Measurements from ENCODE around the gene TM7SF3.

TM7SF3 gene

GRCh38 chr12:26940516-26941214, 73.5 kb downstream of the TM7SF3 start:
- no peaks in the 10 kb centered on the region for H3K27me3 ChIP-seq
- peak overlapping the region in 1 of 2 donors; percentile 97 for H3K27ac ChIP-seq
- no peak for TF ChIP-seq CTCF (IDR thresholded peaks at IDR 0.05)
- intact Hi-C loops (cut with DNase I; ENCODE audit: low total_unique reads) = no loop called here
- DNase-seq = no peak
- H3K4me1 ChIP-seq = peaks cover 0 to 53% (median 17%) of the 10 kb centered on the region in 4 donors
- H3K9me3 ChIP-seq = no peaks in the 10 kb centered on the region
- H3K4me3 ChIP-seq = peak overlapping the region in 1 of 2 donors; percentile 69
- no peaks in the 10 kb centered on the region for H3K36me3 ChIP-seq

- DNase-seq = no peak
- TF ChIP-seq CTCF (IDR thresholded peaks at IDR 0.05) = no peak
- H3K27ac ChIP-seq = peak overlapping the region; percentile 92 to 97
- no peaks in the 10 kb centered on the region for H3K27me3 ChIP-seq
- H3K9me3 ChIP-seq = no peaks in the 10 kb centered on the region
- H3K4me3 ChIP-seq = peak overlapping the region; percentile 69 to 93
- no peaks in the 10 kb centered on the region for H3K36me3 ChIP-seq
- H3K4me1 ChIP-seq = peaks cover 0 to 54% (median 17%) of the 10 kb centered on the region in 4 donors
- intact Hi-C loops (cut with DNase I; ENCODE audit: low total_unique reads) = loop anchor here (2.0 to 10.0 kb wide), 2 partner anchors 75 to 375 kb away; partner anchors contain the start of gene TM7SF3
Measured at GRCh38 chr12:26939953-26940352, 74.2 kb downstream of the TM7SF3 start.

- Histone ChIP-seq H3K36me3 (no peaks in the 10 kb centered on the region), H3K4me1 (peaks cover 0 to 54% (median 17%) of the 10 kb centered on the region in 4 donors), H3K27ac (peak overlapping the region; percentile 92 to 97), H3K27me3 (no peaks in the 10 kb centered on the region), H3K9me3 (no peaks in the 10 kb centered on the region), H3K4me3 (peak overlapping the region; percentile 69 to 93)
- no peak for TF ChIP-seq CTCF (IDR thresholded peaks at IDR 0.05)
- intact Hi-C loops (cut with DNase I; ENCODE audit: low total_unique reads) = loop anchor here (2.0 to 10.0 kb wide), 2 partner anchors 75 to 375 kb away; partner anchors contain the start of gene TM7SF3
- no peak for DNase-seq
Measured at GRCh38 chr12:26939192-26939832, 74.9 kb downstream of the TM7SF3 start.

GRCh38 chr12:26938701-26939062, 75.5 kb downstream of the TM7SF3 start:
- peaks cover 0 to 54% (median 17%) of the 10 kb centered on the region in 4 donors for H3K4me1 ChIP-seq
- peak overlapping the region; percentile 69 to 93 for H3K4me3 ChIP-seq
- peak overlapping the region; percentile 92 to 97 for H3K27ac ChIP-seq
- intact Hi-C loops (cut with DNase I; ENCODE audit: low total_unique reads) = loop anchor here (2.0 to 10.0 kb wide), 2 partner anchors 76 to 376 kb away; partner anchors contain the start of gene TM7SF3
- no peaks in the 10 kb centered on the region for H3K27me3 ChIP-seq
- DNase-seq = peak in 1 of 2 donors; percentile 35
- no peaks in the 10 kb centered on the region for H3K9me3 ChIP-seq
- no peak for TF ChIP-seq CTCF (IDR thresholded peaks at IDR 0.05)
- no peaks in the 10 kb centered on the region for H3K36me3 ChIP-seq

- Histone ChIP-seq H3K36me3 (no peaks in the 10 kb centered on the region), H3K4me1 (peaks cover 0 to 51% (median 17%) of the 10 kb centered on the region in 4 donors), H3K27me3 (no peaks in the 10 kb centered on the region), H3K27ac (peak within 1 kb of the TSS; percentile 92 to 97), H3K9me3 (no peaks in the 10 kb centered on the region), H3K4me3 (peak within 1 kb of the TSS; percentile 69 to 93)
- no peak for TF ChIP-seq CTCF (IDR thresholded peaks at IDR 0.05)
- intact Hi-C loops (cut with DNase I; ENCODE audit: low total_unique reads) = loop anchor here (2.0 to 10.0 kb wide), 3 partner anchors 77 to 377 kb away; partner anchors contain the start of genes STK38L and TM7SF3
- DNase-seq = peak; percentile 99 to 100
Measured at GRCh38 chr12:26937863-26938700, 76.1 kb downstream of the TM7SF3 start, which contains the start of the genes FGFR1OP2 and INTS13. TSS of gene FGFR1OP2 (plus strand) at chr12:26938470. CDS start at chr12:26954159, 15,689 bp downstream. TSS of gene INTS13 (minus strand) at chr12:26937981. CDS start at chr12:26936803, 1,178 bp downstream.
